NCI-H748 treated with DMSO at 0.1 percent for 48 hours (cell line): ENCODE data around the gene KCTD18.

Experiments
- DNase-seq: peaks from one replicate; lab custom pipeline; 2025; lab: John Stamatoyannopoulos, UW

The KCTD18 gene

DNA sequence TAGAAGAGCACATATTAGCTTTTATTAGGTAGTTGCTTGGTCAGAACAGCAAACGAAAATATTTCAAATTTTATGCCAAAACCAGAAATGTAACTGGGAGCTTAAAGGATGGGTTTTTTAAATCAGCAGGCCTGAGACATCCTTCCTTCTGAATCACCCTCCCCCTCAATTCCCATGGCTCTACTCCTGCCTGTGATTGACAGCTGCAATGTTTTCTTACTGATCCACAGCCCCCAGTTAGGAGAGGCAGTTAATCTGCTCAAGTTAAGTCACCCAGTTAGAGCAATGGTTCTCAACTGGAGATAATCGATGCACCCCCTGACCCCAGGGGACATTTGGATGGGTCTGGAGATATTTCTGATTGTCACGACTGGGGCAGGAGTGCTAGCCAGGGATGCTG is 24.9 kb downstream of the KCTD18 start:
- no peak for DNase-seq

DNA sequence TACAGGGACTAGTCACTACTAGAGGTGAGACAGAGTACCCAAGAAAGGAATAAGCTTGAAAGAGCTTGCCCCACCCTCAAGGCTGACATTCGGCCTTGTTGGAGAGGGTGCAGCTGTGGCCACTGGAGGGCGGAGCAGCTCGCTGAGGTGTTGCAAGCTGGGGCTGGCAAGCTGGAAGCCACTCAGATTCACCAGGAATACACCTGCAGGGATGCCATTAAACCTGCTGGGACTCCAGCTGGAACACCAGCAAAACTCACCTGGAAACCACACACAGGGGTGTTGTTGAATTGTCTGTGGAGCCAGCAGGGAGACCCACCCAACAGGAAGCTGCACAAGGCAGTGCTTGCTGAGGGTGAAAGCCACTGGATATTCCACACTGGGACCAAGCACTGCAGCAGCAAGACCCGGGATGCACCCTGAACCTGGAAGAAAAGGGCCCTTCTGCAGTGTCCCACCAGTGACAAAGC is 26.1 kb downstream of the KCTD18 start:
- peak; percentile 28 for DNase-seq

GRCh38 chr2:200482194-200482593 is 27.7 kb downstream of the KCTD18 start:
- DNase-seq = no peak

- no peak for DNase-seq
These were observed 30.1 kb downstream of the KCTD18 start for GRCh38 chr2:200479692-200480265.

- DNase-seq = no peak
These were observed 32.2 kb downstream of the KCTD18 start for GRCh38 chr2:200477667-200478131.

DNA sequence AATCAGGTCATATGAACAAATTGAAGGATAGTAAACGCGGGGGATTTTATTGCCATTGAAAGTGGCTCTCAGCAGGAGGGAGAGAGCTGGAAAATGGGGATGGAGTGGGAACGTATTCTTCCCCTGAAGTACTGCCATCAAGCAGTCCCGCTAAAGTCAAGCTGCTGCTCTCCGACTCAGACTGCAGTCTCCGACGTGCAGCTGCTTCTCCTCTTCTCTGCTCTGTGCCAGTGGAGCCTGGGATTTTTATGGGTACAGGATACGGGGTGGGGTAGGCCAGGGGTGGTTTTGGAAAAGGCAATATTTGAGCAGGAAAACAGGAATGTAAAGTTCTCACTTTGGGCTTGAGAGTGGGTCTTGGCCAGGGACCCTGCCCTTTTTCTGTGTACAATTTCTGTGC is 33.0 kb downstream of the KCTD18 start:
- no peak for DNase-seq

DNA sequence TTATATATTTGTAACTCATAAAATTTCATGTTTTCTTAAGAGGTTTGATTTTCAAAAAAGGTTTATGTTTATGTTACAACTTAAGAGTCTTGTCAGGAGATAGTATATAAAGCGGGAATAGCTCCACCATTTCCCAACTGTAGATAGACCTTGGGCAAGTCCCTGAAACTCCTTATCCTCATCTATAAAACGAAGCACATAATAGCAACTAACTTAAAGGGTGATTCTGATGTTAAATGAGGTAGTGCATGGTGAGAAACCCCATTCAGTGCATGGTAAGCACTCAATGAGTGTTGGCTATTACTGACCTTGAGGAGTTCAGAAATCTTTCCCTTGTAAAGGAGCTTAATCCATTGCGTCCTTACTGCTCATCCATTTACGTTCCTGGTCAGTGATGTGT is 34.1 kb downstream of the KCTD18 start:
- DNase-seq = no peak

GRCh38 chr2:200472853-200473464 is 36.9 kb downstream of the KCTD18 start:
- DNase-seq = no peak

DNA sequence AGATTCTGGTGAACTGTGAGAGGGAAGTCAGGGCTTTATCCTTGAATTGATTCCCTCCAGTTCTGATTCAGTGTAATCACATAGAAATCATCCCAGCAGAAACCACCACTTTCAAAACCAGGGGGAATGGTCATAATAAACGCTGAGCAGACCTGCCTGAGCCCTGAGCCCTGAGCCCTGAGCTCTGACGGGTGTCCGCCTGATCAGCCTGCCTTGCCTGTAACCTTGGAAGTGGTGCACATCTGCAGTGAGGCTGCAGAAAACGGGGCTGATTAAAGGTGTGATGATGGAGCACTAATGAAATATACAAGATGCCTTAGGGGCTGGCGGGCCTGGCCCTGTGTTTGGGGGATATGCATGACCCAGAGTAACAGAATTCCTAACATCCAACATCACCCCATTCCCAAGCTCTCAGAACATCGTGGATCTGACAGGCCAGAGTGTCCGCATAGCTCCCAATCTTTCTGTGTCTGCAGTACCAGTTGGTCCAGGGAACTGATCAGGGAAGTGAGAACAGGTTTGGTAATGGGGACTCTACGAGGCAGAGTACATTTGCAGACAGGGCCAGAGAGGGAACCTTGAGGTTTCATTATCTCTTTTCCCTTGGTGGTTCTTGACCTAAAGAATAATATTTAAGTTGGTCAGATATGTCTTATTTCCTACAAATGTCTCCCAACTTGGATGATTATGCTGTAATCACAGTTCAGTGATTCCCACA is 37.8 kb downstream of the KCTD18 start:
- no peak for DNase-seq

GRCh38 chr2:200471324-200471848 is 38.5 kb downstream of the KCTD18 start:
- peak; percentile 76 for DNase-seq

DNA sequence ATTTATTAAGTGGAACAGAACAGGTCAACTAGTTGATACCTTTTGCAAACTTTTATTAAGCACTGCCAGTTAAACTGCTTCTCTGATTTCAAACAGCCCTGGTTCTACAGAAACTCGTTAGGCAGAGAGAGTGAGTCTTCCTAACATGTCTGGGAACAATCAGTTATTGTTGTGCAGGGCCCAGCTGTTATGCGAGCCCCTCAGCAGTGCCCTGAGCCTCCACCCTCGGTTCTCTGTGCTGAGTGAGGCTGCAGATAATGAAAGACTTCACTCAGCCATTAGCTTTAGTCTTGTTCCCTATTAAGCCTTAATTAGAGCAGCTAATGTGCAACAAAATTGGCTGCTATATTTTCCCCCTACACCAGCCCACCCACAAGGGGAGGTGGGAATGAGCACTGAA is 39.6 kb downstream of the KCTD18 start:
- DNase-seq = no peak

GRCh38 chr2:200469708-200470211 is 40.1 kb downstream of the KCTD18 start:
- DNase-seq = no peak

DNA sequence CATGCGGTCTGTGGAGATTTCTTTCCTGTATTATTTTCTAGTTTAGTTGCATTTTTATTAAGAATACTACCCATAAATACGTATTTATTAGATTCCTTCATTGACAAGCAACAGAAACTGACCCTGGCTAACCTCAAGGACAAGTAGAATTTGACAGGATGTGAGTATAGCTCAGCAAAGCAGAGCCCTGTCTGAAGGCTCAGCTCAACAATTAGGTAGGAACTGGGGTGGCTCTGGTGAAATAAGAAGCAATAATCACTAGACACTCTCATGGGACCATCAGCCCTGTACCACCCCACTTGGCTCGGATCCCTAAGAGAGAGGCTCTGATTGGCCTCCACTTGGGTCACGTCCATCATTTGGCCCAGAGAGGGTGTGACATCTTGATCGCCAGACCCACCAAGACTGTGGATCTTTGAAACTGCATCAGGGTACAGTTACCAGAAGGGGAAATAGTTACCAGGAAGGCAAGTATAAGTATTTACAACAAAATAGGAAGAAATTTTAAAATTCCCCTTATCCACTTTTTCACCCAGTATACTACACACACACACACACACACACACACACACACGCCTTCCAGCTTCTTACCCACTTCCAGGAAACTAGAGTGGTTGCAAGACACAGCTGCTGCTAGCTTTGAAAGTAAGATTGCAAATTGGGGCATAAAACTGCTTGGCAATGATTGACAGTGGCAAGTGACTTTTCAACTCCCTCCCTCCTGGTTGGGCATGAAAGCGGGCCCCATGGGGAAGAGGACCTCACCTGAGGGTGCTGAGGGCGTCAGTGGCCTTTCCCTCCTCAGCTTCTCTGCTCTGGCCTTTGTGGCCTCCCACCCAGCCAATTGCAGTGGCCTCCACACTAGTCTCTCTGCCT is 41.8 kb downstream of the KCTD18 start:
- DNase-seq = no peak

DNA sequence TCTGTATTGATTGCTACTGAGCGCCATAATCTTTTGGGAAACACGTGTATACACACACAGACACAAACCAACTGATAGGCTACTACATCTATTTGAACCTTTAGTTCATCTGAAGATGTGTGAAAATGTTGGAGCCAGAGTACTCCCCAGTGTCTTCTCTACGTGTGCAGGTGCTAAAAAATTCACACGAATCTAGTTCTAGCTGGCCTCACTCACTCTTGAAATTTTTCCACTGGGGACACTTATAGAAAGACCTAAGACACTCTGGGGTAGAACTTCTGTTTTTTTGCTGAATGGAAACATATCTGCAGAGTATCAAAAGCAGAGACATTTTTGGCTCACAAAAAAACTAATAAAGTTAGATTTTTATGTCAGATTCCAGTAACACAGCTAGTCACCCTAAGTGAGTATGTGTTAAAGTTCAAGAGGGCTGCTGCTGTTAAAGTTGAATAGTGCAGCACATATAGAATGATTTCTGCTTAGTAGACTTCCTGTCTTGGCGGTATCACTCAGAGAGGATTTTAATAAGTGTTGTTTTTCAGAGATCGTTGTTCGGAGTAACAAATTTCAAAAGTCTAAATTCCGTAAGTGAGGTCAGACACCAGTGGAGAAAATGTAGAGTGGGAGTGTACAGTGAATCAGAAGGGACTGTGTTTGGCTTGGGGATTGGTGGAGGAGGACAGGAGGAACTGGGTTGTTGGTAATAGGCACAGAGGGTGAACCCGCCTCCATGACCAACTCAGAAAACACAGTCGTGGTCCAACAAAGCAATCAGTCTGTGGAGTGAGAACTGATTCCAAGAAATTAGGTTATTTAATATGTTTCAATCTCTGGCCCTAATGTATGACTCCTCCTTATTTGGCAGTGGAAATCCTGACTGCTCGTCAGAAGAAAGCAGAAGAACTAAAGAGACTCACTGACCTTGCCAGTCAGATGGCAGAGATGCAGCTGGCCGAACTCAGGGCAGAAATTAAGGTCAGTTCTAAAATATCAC is 43.1 kb downstream of the KCTD18 start:
- no peak for DNase-seq

- no peak for DNase-seq
These were observed 46.4 kb downstream of the KCTD18 start for GRCh38 chr2:200463452-200463851.

DNA sequence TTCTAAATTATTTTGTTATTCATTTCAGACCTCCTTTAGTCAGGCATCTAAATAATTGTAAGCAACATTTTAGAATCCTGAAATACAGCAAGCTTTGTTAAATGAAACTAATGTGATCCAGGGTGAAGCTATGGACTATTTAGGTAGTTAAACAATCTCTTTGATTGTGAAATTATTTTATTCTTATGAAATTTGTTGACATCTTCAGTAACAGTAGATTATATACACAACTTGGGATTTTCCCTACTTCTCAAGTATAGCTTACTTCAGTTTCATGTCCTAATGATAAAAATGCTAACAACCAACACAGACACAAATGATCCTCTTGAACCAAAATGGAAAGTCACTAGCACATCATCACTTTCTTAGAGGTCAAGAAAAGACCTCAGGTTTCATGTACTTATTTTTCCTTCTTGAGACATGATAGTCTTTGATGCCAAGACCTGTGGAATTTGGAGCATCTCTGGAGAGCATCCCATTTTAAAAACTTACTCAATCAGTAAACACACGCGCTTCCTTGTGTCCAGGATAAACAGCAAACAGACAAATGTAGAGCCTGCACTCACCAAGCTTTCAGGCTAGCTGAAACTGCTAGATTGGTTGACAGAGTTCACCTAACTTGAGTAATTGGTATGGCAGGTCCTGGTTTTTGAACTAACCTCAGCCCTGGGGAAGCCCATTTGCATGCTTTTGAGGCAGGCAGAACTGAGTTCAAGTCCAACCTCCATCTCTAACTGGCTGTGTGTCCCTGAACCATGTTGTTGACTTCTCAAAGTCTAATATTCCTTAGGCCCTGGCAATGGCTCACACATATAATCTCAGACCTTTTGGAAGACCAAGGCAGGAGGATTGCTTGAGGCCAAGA is 47.8 kb downstream of the KCTD18 start:
- DNase-seq = no peak

DNA sequence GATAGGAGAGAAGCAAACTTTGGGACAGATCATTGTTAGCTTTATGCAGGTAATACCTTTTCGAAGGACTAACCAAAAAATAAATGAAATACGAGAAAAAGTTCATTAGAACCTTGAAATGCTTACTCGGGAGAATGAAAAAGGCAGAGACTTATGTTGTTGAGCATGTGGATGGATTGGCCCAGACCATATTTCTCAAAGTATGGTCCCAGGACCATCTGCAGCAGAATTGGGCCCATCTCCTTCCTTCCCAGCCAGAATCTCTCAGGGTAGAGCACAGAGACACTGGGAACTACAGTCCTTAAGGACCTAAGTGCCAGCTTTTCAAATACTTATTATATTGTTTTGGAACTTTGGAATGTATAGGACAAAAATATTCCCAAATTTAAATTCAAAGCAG is 50.8 kb downstream of the KCTD18 start:
- no peak for DNase-seq

GRCh38 chr2:200456567-200456966 is 53.3 kb downstream of the KCTD18 start:
- DNase-seq = no peak

DNA sequence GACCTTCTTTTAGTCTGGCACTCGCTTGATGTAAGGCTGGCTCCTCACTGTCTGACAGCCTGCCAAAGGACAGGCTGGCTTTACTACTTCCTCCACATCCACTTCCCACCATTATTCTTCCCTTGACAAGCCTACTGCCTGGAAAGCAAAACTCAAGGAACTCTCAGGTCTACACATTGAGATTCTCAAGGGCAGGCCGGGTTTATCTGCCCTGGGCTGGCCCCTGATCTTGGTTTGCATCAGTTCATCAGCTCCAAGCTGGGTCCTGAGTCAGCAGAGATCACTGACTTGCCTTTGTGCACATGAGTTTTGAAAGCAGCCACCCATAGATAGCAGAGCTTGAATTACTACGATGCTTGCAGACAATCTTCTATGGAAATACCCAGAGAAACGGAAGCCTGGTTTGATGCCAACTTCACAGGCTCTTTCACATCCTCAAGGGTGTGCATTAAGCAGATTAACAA is 53.9 kb downstream of the KCTD18 start:
- DNase-seq = no peak
